CD8-positive, alpha-beta memory T cell (primary cell): Measurements from ENCODE around the gene ANKRD13D. TPM values are rescaled to one million over a fixed set of nuclear protein-coding genes. Genes with fewer than 3 reads are reported as not detected.
A peak's percentile ranks its signal among the peaks of the same experiment; 100 is the strongest.

Source experiments
- CTCF ChIA-PET: fragments of 350-600 bp; sonication (Branson Sonifier 250); formaldehyde crosslinking; loops from one replicate; lab custom pipeline; 2021; ENCODE audit warnings: antibody characterized with exemption; lab: Charles Lee
- POLR2A ChIA-PET: fragments of 350-600 bp; sonication (Branson Sonifier 250); formaldehyde crosslinking; loops from one replicate; lab custom pipeline; 2021; ENCODE audit warnings: antibody characterized with exemption; lab: Charles Lee
- DNase-seq, 5 donors: peaks; one replicate each; pipeline versions ENCODE4 v3.0.0 to v3.0.0-alpha.2; 2020 to 2022; ENCODE audit warnings: mixed read lengths in 1 of 5
- H3K27ac ChIP-seq: one replicate; pipeline ENCODE4 v1.7.0; 2013; ENCODE audit warnings: low read depth, mild to moderate bottlenecking, low read length, moderate library complexity
- H3K27me3 ChIP-seq: 2 replicates; pipeline ENCODE4 v1.7.0; 2013; ENCODE audit warnings: low read length, mild to moderate bottlenecking; ENCODE audit not compliant: insufficient read depth, poor library complexity, severe bottlenecking
- H3K36me3 ChIP-seq: 2 replicates; pipeline ENCODE4 v1.7.0; 2013; ENCODE audit warnings: mild to moderate bottlenecking, low read length, moderate library complexity; ENCODE audit not compliant: insufficient read depth
- H3K4me1 ChIP-seq: 2 replicates; pipeline ENCODE4 v1.7.0; 2013; ENCODE audit warnings: mild to moderate bottlenecking, low read length, moderate library complexity; ENCODE audit not compliant: insufficient read depth
- H3K4me3 ChIP-seq: 2 replicates; pipeline ENCODE4 v1.7.0; 2013; ENCODE audit warnings: mild to moderate bottlenecking, low read length
- H3K9me3 ChIP-seq: 2 replicates; pipeline ENCODE4 v1.7.0; 2013; ENCODE audit warnings: mild to moderate bottlenecking, low read length
- H3K27ac Mint-ChIP-seq, 8 donors: one replicate each; pipeline ENCODE4 v1.8.0; 2020 to 2021; ENCODE audit warnings: mixed read lengths in 8 of 8, mild to moderate bottlenecking in 6 of 8, inconsistent platforms in 3 of 8, moderate library complexity in 3 of 8
- H3K27me3 Mint-ChIP-seq, 2 donors: one replicate each; pipeline ENCODE4 v1.8.0; 2020 to 2021; ENCODE audit warnings: mixed read lengths in 2 of 2, mild to moderate bottlenecking in 1 of 2, moderate library complexity in 1 of 2
- H3K36me3 Mint-ChIP-seq, 3 donors: one replicate each; pipeline ENCODE4 v1.8.0; 2020 to 2021; ENCODE audit warnings: mixed read lengths in 3 of 3, inconsistent platforms in 1 of 3, mild to moderate bottlenecking in 1 of 3
- H3K4me1 Mint-ChIP-seq, 3 donors: one replicate each; pipeline ENCODE4 v1.8.0; 2020 to 2021; ENCODE audit warnings: mixed read lengths in 3 of 3, inconsistent platforms in 1 of 3, mild to moderate bottlenecking in 1 of 3
- H3K4me3 Mint-ChIP-seq, 7 donors: one replicate each; pipeline ENCODE4 v1.8.0; 2020 to 2021; ENCODE audit warnings: mixed read lengths in 7 of 7, mild to moderate bottlenecking in 6 of 7, moderate library complexity in 4 of 7, inconsistent platforms in 2 of 7
- H3K9me3 Mint-ChIP-seq, 5 donors: one replicate each; pipeline ENCODE4 v1.8.0; 2020 to 2022; ENCODE audit warnings: mixed read lengths in 5 of 5, mild to moderate bottlenecking in 3 of 5, moderate library complexity in 2 of 5, inconsistent platforms in 1 of 5
- polyA plus RNA-seq: library from polyadenylated mRNA; unstranded; fragments of 300-500 nt; fragmentation: Illumina TruSeq; gene quantifications from one replicate; pipeline ENCODE4 v1.2.3, GENCODE V29; 2021
- total RNA-seq, 2 experiments: library from RNA; stranded (reverse); gene quantifications; one replicate each; pipeline ENCODE4 v1.2.3, GENCODE V29; 2021

Gene ANKRD13D
- total and polyA plus RNA-seq, 3 experiments from 2014 or later = 23.9 to 90.1 (median 84.9) TPM

DNA sequence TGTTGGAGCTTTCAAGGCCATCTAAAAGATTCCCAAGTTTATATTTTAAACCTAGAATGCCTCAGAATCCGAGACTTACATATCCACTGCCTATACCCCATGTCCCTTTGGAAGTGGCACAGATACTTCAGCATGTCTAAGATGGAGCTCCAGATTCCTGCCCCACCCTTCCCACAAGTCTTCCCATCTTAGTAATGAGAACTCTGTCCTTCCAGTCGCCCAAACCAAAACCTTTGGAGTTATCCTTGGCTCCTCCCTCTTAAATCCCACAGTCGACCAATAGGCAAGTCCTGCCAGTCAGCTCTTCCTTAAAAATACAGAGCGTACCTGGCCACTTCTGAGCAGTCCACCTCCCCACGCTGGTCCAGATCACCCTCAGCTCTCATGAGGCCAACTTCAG, 59.9 kb downstream of the ANKRD13D start:
- Mint-ChIP-seq H3K4me1 (peaks cover 31 to 70% (median 59%) of the 10 kb centered on the region in 3 donors), H3K36me3 (peaks cover 0 to 12% (median 2%) of the 10 kb centered on the region in 3 donors), H3K27me3 (no peaks in the 10 kb centered on the region), H3K9me3 (no peaks in the 10 kb centered on the region), H3K27ac (peak overlapping the region in 7 of 8 donors; percentile 1 to 86 (median 66)), H3K4me3 (no peak overlapping the region)
- Histone ChIP-seq H3K27me3 (no peaks in the 10 kb centered on the region), H3K9me3 (no peaks in the 10 kb centered on the region), H3K4me3 (no peak overlapping the region), H3K27ac (no peak overlapping the region), H3K4me1 (peaks cover 54% of the 10 kb centered on the region), H3K36me3 (no peaks in the 10 kb centered on the region)
- POLR2A ChIA-PET = interaction anchor here (0.9 kb wide), 1 partner anchor 32 kb away, joined by 4 read pairs; no protein-coding TSS in a partner anchor
- CTCF ChIA-PET = interaction anchor here (1.0 to 19.6 kb wide), 2 partner anchors 11 to 32 kb away, joined by 3 to 860 read pairs; partner anchors contain the start of genes CLCF1 and RAD9A
- DNase-seq = no peak

DNA sequence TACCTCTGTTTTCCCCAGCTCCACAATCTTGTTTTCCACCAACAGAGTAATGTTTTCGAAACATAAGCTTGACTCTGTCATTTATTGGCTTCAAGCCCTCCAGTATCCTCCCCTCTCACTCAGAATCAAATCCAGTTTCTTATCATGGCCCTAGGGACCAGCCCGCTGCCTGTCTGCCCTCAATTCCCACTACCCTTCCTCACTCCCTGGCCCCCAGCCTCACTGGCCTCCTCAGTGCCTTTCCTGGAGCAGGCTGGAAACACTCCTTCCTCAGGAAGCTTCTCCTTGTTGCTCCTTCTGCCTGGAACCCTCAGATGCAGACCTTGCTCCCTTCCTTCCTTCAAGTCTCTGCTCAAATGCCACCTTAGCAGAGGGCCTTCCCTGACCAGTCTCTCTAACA, 60.4 kb downstream of the ANKRD13D start:
- H3K27ac Mint-ChIP-seq = peak overlapping the region in 6 of 8 donors; percentile 17 to 86 (median 70)
- Histone ChIP-seq H3K4me1 (peaks cover 54% of the 10 kb centered on the region), H3K27ac (no peak overlapping the region), H3K27me3 (no peaks in the 10 kb centered on the region), H3K4me3 (no peak overlapping the region), H3K36me3 (no peaks in the 10 kb centered on the region), H3K9me3 (no peaks in the 10 kb centered on the region)
- peaks cover 0 to 12% (median 2%) of the 10 kb centered on the region in 3 donors for H3K36me3 Mint-ChIP-seq
- H3K9me3 Mint-ChIP-seq = no peaks in the 10 kb centered on the region
- no peak for DNase-seq
- peaks cover 32 to 70% (median 59%) of the 10 kb centered on the region in 3 donors for H3K4me1 Mint-ChIP-seq
- ChIA-PET CTCF (interaction anchor here (1.0 to 19.6 kb wide), 2 partner anchors 11 to 32 kb away, joined by 3 to 860 read pairs; partner anchors contain the start of genes CLCF1 and RAD9A), POLR2A (interaction anchor here (0.9 kb wide), 1 partner anchor 31 kb away, joined by 4 read pairs; no protein-coding TSS in a partner anchor)
- no peak overlapping the region for H3K4me3 Mint-ChIP-seq
- no peaks in the 10 kb centered on the region for H3K27me3 Mint-ChIP-seq

DNA sequence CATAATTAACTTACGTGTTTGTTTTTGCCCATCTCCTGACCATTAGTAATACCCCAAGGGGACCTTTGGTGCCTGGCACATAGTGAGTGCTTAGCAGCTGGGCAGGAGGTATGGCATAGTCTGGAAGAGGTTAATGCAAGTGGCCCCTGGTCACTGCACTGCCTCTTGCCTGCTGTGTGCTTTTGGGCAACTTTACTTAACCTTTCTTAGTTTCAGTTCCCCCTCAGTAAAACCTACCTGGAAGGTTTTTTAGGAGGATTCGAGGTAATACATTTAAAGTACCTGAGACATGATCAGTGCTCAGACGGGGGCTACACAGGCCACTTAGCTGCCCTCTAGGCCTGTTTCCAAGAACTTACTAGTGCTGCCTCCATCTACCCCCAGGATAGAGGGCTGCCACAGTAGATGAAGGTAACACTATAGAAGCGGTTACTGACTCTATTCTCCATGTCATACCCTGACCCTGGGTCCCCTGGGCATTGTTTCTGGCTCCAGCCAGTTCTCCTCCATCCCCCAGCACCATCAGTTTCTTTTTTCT, 60.9 kb downstream of the ANKRD13D start:
- peak overlapping the region in 5 of 8 donors; percentile 6 to 86 (median 74) for H3K27ac Mint-ChIP-seq
- Histone ChIP-seq H3K9me3 (no peaks in the 10 kb centered on the region), H3K27me3 (no peaks in the 10 kb centered on the region), H3K4me3 (no peak overlapping the region), H3K27ac (no peak overlapping the region), H3K36me3 (no peaks in the 10 kb centered on the region), H3K4me1 (peaks cover 54% of the 10 kb centered on the region)
- peaks cover 33 to 71% (median 61%) of the 10 kb centered on the region in 3 donors for H3K4me1 Mint-ChIP-seq
- POLR2A ChIA-PET = interaction anchor here (1.8 kb wide), 1 partner anchor 42 kb away, joined by 7 read pairs; the partner anchor contains the start of gene RAD9A
- H3K9me3 Mint-ChIP-seq = no peaks in the 10 kb centered on the region
- no peaks in the 10 kb centered on the region for H3K27me3 Mint-ChIP-seq
- peaks cover 0 to 12% (median 2%) of the 10 kb centered on the region in 3 donors for H3K36me3 Mint-ChIP-seq
- no peak for DNase-seq
- no peak overlapping the region for H3K4me3 Mint-ChIP-seq
- CTCF ChIA-PET = interaction anchor here (0.7 to 19.6 kb wide), 12 partner anchors 13 to 116 kb away, joined by 3 to 860 read pairs (median 8); partner anchors contain the start of genes ANKRD13D, CLCF1, PPP1CA and RAD9A

DNA sequence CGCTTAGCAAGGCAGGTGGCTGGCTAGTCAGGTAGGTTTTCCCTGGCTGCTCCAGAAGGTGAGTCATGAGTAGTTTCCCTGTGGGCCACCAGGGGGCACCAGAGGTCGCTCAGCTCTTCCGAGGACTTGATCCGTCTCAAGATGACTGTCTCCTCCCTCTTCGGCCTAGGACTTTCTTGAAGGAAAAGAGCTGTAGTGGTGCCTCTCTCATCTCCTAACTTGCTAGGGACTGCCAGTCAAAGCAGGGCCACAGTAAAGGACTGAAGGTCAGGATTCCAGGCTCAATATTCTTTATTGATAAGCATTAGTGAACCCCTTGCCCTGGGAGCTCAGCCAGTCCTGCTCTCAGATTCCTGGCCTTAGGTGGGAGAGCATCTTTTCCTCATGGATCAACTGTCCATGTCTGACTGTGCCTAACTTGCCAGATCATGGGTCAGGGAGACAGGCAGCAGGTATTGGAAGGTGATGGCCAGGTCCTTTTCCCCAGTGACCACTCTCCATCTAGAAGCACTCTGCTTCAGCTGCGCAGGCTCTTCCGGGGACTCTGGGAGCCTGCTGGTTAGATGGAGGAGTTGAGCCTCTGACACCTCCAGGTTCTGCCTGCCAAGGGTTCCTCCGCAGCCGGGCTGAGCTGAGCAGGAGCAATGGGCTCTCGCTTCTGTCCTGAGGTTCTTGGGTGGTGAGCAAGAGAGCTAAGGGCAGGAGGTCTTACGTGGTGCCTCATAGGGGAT, 62.3 kb downstream of the ANKRD13D start:
- ChIA-PET POLR2A (interaction anchor here (0.6 to 4.1 kb wide), 6 partner anchors 23 to 229 kb away, joined by 3 to 51 read pairs (median 6); partner anchors contain the start of genes CLCF1, PPP1CA and RAD9A), CTCF (interaction anchor here (0.7 to 19.6 kb wide), 36 partner anchors 8 to 278 kb away, joined by 3 to 860 read pairs (median 5); partner anchors contain the start of genes AIP, ANKRD13D, CDK2AP2 and CLCF1)
- peak overlapping the region; percentile 88 to 97 (median 93) for H3K27ac Mint-ChIP-seq
- H3K4me1 Mint-ChIP-seq = peaks cover 30 to 59% (median 52%) of the 10 kb centered on the region in 3 donors
- H3K4me3 Mint-ChIP-seq = peak overlapping the region; percentile 67 to 98 (median 80)
- Histone ChIP-seq H3K27me3 (no peaks in the 10 kb centered on the region), H3K4me1 (peaks cover 41% of the 10 kb centered on the region), H3K27ac (no peak overlapping the region), H3K9me3 (no peaks in the 10 kb centered on the region), H3K4me3 (peak overlapping the region; percentile 1), H3K36me3 (no peaks in the 10 kb centered on the region)
- H3K27me3 Mint-ChIP-seq = no peaks in the 10 kb centered on the region
- H3K36me3 Mint-ChIP-seq = peaks cover 0 to 12% (median 2%) of the 10 kb centered on the region in 3 donors
- DNase-seq = peak; percentile 55 to 77 (median 63)
- H3K9me3 Mint-ChIP-seq = no peaks in the 10 kb centered on the region

Other genes starting within 250 kb of the ANKRD13D start
- 1 to 10 TPM; 1.7 to 1.9 TPM for gene RHOD, start 232.5 kb upstream of the ANKRD13D start, total RNA-seq
- 1.1 TPM for gene RHOD, start 232.5 kb upstream of the ANKRD13D start, polyA plus RNA-seq
- gene KDM2A, start 170.0 kb upstream of the ANKRD13D start, total RNA-seq = 100 to 1,000 TPM; 101 to 107 TPM
- gene KDM2A, start 170.0 kb upstream of the ANKRD13D start, polyA plus RNA-seq = 20.4 TPM
- gene GRK2, start 22.8 kb upstream of the ANKRD13D start, total RNA-seq = 100 to 1,000 TPM; 237 to 246 TPM
- gene GRK2, start 22.8 kb upstream of the ANKRD13D start, polyA plus RNA-seq = 69.9 TPM
- gene SSH3, start 14.2 kb downstream of the ANKRD13D start, total RNA-seq = 10 to 100 TPM in 1 of 2 experiments, 1 to 10 TPM in 1; 8.4 to 10.6 TPM
- 3.5 TPM for gene SSH3, start 14.2 kb downstream of the ANKRD13D start, polyA plus RNA-seq
- 10 to 100 TPM; 32.3 to 37.8 TPM for gene POLD4, start 64.2 kb downstream of the ANKRD13D start, total RNA-seq
- gene POLD4, start 64.2 kb downstream of the ANKRD13D start, polyA plus RNA-seq = 91.2 TPM
- 1 to 10 TPM; 3.5 to 4.2 TPM for gene CLCF1, start 84.3 kb downstream of the ANKRD13D start, total RNA-seq
- 4.6 TPM for gene CLCF1, start 84.3 kb downstream of the ANKRD13D start, polyA plus RNA-seq
- gene RAD9A, start 102.7 kb downstream of the ANKRD13D start, total RNA-seq = 10 to 100 TPM; 36.8 to 38.8 TPM
- 9.4 TPM for gene RAD9A, start 102.7 kb downstream of the ANKRD13D start, polyA plus RNA-seq
- gene PPP1CA, start 112.6 kb downstream of the ANKRD13D start, total RNA-seq = 100 to 1,000 TPM; 338 to 357 TPM
- 564 TPM for gene PPP1CA, start 112.6 kb downstream of the ANKRD13D start, polyA plus RNA-seq
- gene TBC1D10C, start 114.8 kb downstream of the ANKRD13D start, total RNA-seq = 100 to 1,000 TPM; 102 to 105 TPM
- gene TBC1D10C, start 114.8 kb downstream of the ANKRD13D start, polyA plus RNA-seq = 331 TPM
- gene CARNS1, start 126.4 kb downstream of the ANKRD13D start, total RNA-seq = 1 to 10 TPM; 2.0 to 2.7 TPM
- gene CARNS1, start 126.4 kb downstream of the ANKRD13D start, polyA plus RNA-seq = 1.8 TPM
- gene RPS6KB2, start 139.2 kb downstream of the ANKRD13D start, total RNA-seq = 10 to 100 TPM; 86.0 to 88.4 TPM
- 54.0 TPM for gene RPS6KB2, start 139.2 kb downstream of the ANKRD13D start, polyA plus RNA-seq
- gene PTPRCAP, start 148.4 kb downstream of the ANKRD13D start, total RNA-seq = 100 to 1,000 TPM; 145 to 163 TPM
- 1,075 TPM for gene PTPRCAP, start 148.4 kb downstream of the ANKRD13D start, polyA plus RNA-seq
- 10 to 100 TPM; 90.3 to 92.8 TPM for gene CORO1B, start 154.2 kb downstream of the ANKRD13D start, total RNA-seq
- 12.2 TPM for gene CORO1B, start 154.2 kb downstream of the ANKRD13D start, polyA plus RNA-seq
- gene GPR152, start 163.4 kb downstream of the ANKRD13D start, total RNA-seq = not detected
- gene GPR152, start 163.4 kb downstream of the ANKRD13D start, polyA plus RNA-seq = 0.87 TPM
- under 1 TPM; 0.28 to 0.33 TPM for gene CABP4, start 166.1 kb downstream of the ANKRD13D start, total RNA-seq
- gene CABP4, start 166.1 kb downstream of the ANKRD13D start, polyA plus RNA-seq = 0.36 TPM
- 10 to 100 TPM; 49.6 to 57.9 TPM for gene TMEM134, start 179.9 kb downstream of the ANKRD13D start, total RNA-seq
- 152 TPM for gene TMEM134, start 179.9 kb downstream of the ANKRD13D start, polyA plus RNA-seq
- 100 to 1,000 TPM; 160 to 171 TPM for gene AIP, start 193.7 kb downstream of the ANKRD13D start, total RNA-seq
- 210 TPM for gene AIP, start 193.7 kb downstream of the ANKRD13D start, polyA plus RNA-seq
- gene PITPNM1, start 216.1 kb downstream of the ANKRD13D start, total RNA-seq = 100 to 1,000 TPM in 1 of 2 experiments, 10 to 100 TPM in 1; 94.0 to 109 TPM
- gene PITPNM1, start 216.1 kb downstream of the ANKRD13D start, polyA plus RNA-seq = 49.6 TPM
- 10 to 100 TPM; 60.7 to 68.9 TPM for gene CDK2AP2, start 218.9 kb downstream of the ANKRD13D start, total RNA-seq
- gene CDK2AP2, start 218.9 kb downstream of the ANKRD13D start, polyA plus RNA-seq = 173 TPM
- gene CABP2, start 234.1 kb downstream of the ANKRD13D start, total RNA-seq = not detected
- gene CABP2, start 234.1 kb downstream of the ANKRD13D start, polyA plus RNA-seq = not detected